ENCODE results near the gene ZFAND5. TPM values are rescaled to one million over a fixed set of nuclear protein-coding genes. Genes with fewer than 3 reads are reported as not detected.

Gene ZFAND5
- polyA plus RNA-seq, 1 donor from 2014 or later: 338 TPM

DNA sequence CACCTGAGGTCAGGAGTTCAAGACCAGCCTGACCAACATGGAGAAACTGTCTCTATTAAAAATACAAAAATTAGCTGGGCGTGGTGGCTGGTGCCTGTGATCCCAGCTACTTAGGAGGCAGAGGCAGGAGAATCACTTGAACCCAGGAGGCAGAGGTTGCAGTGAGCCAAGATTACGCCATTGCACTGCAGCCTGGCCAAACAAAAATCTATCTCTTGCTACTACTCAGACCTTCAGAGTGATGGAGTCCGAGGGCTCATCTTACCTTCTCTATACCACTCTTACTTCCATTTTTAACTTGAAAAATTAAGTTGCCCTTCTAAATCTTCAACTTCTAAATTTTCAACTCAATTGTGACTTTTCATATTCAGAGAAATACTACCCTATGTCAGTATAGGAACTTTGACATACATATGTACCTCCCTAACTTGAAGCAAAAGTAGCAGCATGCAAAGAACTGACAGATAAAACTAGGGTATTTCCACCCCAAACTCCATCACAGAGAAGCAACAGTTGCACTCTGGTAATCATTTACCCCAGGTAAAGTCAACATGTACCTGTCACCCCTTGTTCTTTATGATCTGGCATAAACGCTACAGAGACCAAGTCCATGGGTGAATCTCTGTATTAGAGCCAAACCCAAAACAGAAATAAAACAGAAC lies 11.4 kb downstream of the ZFAND5 start:
- H3K4me2 ChIP-seq (ENCODE audit: low read length): no peak overlapping the region
- TF ChIP-seq RAD21 (conservative IDR thresholded peaks at IDR 0.05): no peak
- TF ChIP-seq POLR2AphosphoS5 (IDR thresholded peaks at IDR 0.05): no peak
- TF ChIP-seq, protein P1, sequence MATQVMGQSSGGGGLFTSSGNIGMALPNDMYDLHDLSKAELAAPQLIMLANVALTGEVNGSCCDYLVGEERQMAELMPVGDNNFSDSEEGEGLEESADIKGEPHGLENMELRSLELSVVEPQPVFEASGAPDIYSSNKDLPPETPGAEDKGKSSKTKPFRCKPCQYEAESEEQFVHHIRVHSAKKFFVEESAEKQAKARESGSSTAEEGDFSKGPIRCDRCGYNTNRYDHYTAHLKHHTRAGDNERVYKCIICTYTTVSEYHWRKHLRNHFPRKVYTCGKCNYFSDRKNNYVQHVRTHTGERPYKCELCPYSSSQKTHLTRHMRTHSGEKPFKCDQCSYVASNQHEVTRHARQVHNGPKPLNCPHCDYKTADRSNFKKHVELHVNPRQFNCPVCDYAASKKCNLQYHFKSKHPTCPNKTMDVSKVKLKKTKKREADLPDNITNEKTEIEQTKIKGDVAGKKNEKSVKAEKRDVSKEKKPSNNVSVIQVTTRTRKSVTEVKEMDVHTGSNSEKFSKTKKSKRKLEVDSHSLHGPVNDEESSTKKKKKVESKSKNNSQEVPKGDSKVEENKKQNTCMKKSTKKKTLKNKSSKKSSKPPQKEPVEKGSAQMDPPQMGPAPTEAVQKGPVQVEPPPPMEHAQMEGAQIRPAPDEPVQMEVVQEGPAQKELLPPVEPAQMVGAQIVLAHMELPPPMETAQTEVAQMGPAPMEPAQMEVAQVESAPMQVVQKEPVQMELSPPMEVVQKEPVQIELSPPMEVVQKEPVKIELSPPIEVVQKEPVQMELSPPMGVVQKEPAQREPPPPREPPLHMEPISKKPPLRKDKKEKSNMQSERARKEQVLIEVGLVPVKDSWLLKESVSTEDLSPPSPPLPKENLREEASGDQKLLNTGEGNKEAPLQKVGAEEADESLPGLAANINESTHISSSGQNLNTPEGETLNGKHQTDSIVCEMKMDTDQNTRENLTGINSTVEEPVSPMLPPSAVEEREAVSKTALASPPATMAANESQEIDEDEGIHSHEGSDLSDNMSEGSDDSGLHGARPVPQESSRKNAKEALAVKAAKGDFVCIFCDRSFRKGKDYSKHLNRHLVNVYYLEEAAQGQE (IDR thresholded peaks at IDR 0.05; ENCODE audit: borderline replicate concordance): no peak
- TF ChIP-seq SMC3 (conservative IDR thresholded peaks at IDR 0.05; ENCODE audit: poor library complexity): no peak
- no peaks in the 10 kb centered on the region for H3F3A ChIP-seq (ENCODE audit: insufficient read depth, low read length, poor library complexity, severe bottlenecking)
- peaks cover 6% of the 10 kb centered on the region for H3K36me3 ChIP-seq (ENCODE audit: insufficient read depth, low read length)
- peaks cover 32% of the 10 kb centered on the region for H3K79me2 ChIP-seq (replicated peaks; ENCODE audit: insufficient read depth, low read length)
- no peak overlapping the region for H3K4me3 ChIP-seq (ENCODE audit: low read length)
- H3K9me3 ChIP-seq (ENCODE audit: low read length): no peaks in the 10 kb centered on the region
- no peaks in the 10 kb centered on the region for H3K9me2 ChIP-seq (ENCODE audit: insufficient read depth, low read length)
- H3K27me3 ChIP-seq (ENCODE audit: insufficient read depth, low read depth, low read length): no peaks in the 10 kb centered on the region
- peaks cover 29% of the 10 kb centered on the region for H4K20me1 ChIP-seq (ENCODE audit: insufficient read depth)
- H3K27ac ChIP-seq (ENCODE audit: low read length): no peak overlapping the region
- H2AFZ ChIP-seq (ENCODE audit: low read depth, low read length): no peak overlapping the region
- H3K9ac ChIP-seq (ENCODE audit: low read length): no peak overlapping the region

DNA sequence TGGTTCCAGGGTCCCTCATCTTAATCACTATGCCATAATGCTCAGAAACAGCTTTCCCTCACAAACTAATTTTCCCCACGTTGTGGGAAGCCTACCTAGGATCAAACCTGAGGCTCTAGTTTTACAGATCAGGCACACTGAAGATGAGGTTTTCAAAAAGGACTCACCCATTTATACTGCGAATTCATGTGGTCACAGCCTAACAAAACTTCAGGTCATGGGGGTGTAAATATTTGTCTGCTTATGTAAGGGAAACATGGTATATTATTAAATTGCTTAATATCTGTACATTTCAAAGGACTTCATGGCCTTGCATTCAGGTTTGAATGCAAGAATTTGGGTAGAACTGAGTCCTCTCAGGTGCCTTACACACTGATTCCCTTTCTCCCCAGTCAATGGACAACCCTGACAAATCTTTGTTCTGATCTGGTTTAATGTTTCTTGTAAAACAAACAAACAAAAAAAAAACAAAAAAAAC lies 12.1 kb downstream of the ZFAND5 start:
- H3K27ac ChIP-seq (ENCODE audit: low read length): no peak overlapping the region
- peaks cover 6% of the 10 kb centered on the region for H3K36me3 ChIP-seq (ENCODE audit: insufficient read depth, low read length)
- H4K20me1 ChIP-seq (ENCODE audit: insufficient read depth): peaks cover 23% of the 10 kb centered on the region
- H3K9ac ChIP-seq (ENCODE audit: low read length): no peak overlapping the region
- H3K4me2 ChIP-seq (ENCODE audit: low read length): no peak overlapping the region
- no peak overlapping the region for H2AFZ ChIP-seq (ENCODE audit: low read depth, low read length)
- TF ChIP-seq TAF1 (IDR thresholded peaks at IDR 0.05; ENCODE audit: low read depth): no peak
- TF ChIP-seq EP300 (conservative IDR thresholded peaks at IDR 0.05; ENCODE audit: poor library complexity, severe bottlenecking): no peak
- TF ChIP-seq EZH2 (IDR thresholded peaks at IDR 0.05; ENCODE audit: borderline replicate concordance, insufficient read depth, low read length, poor library complexity, severe bottlenecking): no peak
- no peak for TF ChIP-seq RAD21 (conservative IDR thresholded peaks at IDR 0.05)
- TF ChIP-seq, protein P1 (IDR thresholded peaks at IDR 0.05; ENCODE audit: borderline replicate concordance): no peak
- peaks cover 26% of the 10 kb centered on the region for H3K79me2 ChIP-seq (replicated peaks; ENCODE audit: insufficient read depth, low read length)
- H3K4me3 ChIP-seq (ENCODE audit: low read length): no peak overlapping the region
- H3K9me2 ChIP-seq (ENCODE audit: insufficient read depth, low read length): no peaks in the 10 kb centered on the region
- no peaks in the 10 kb centered on the region for H3K27me3 ChIP-seq (ENCODE audit: insufficient read depth, low read depth, low read length)
- no peaks in the 10 kb centered on the region for H3F3A ChIP-seq (ENCODE audit: insufficient read depth, low read length, poor library complexity, severe bottlenecking)
- no peaks in the 10 kb centered on the region for H3K9me3 ChIP-seq (ENCODE audit: low read length)

Data from neural cell (in vitro differentiated cells).